GM23248 (cell line): Measurements from ENCODE around the gene APP.

Source experiments
- EZH2 ChIP-seq: fragments of 200-600 bp; sonication (generic); IDR thresholded peaks from 2 replicates; pipeline ENCODE4 v1.6.1; 2018; ENCODE audit warnings: antibody characterized with exemption, mild to moderate bottlenecking; ENCODE audit not compliant: insufficient read depth, poor library complexity, severe bottlenecking
- EZH2phosphoT487 ChIP-seq: fragments of 200-600 bp; sonication (generic); IDR thresholded peaks from 2 replicates; pipeline ENCODE4 v1.6.1; 2018; ENCODE audit warnings: antibody characterized with exemption, moderate library complexity, mild to moderate bottlenecking, low read depth; ENCODE audit not compliant: insufficient read depth

- TF ChIP-seq EZH2phosphoT487 (no peak), EZH2 (no peak)
Measured at GRCh38 chr21:25834381-25834780, 336.2 kb downstream of the APP start.
